HG03159 (cell line): ENCODE measurements around the gene POC1A.
"Not testable (repeated sequence)": the region's sequence is repeated elsewhere in the genome, so short reads cannot be mapped to it uniquely, and the experiment has no call there.

Experiments
- ATAC-seq: cut with Tn5 transposase; IDR thresholded peaks from one replicate; pipeline ENCODE4 v1.9.1; 2021; ENCODE audit warnings: mild to moderate bottlenecking, moderate library complexity; ENCODE audit not compliant: unreplicated experiment

POC1A gene

DNA sequence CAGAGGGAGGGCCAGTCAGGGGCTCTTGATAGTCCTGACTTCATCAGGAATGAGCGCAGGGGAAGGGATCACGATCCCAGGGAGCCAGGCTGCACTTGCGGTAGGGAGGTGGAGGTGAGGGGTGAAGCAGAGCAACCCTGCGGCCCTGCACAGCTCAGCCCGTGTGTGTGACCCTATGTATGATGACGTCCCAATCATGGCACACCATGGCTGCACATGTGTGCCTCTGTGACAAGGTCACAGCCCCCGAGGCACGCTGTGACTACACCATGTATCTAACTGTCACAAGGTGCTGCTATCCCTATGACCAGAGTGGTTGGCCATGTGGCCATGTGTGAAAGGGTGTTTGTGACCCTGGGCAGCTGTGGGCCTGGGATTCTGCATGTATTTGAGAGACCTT, 30.5 kb upstream of the POC1A start:
- no peak for ATAC-seq

DNA sequence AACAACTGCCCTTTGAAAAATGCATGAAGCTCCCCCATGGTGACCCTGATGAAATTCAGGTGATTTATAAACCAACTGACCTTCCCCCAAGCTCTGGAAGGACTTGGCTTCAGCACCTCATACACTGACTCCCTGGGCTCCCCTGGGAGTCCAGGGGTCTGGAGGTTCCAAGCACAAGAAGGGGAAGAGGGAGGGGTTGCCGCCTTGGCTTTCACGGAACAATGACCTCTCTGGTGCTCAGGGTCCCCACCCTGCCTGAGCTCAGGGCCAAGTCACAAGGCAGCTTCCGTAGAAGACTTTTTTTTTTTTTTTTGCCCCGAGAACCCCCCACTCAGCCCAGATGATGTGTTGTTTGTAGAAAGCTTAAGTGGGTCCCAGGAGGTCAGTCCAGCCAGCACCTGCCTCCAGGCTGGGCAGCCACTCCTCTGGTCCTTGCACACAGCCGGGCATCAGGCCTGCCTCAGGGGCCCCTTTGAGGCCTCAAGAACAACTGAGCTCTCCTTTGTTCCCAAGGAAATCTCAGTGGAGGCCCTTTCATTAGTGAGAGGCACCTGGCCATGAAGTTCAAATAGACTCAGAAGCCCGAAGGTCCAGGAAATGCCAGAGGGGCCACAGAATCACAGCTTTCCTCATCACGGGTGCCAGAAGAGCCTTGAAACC, 29.7 kb upstream of the POC1A start:
- no peak for ATAC-seq

DNA sequence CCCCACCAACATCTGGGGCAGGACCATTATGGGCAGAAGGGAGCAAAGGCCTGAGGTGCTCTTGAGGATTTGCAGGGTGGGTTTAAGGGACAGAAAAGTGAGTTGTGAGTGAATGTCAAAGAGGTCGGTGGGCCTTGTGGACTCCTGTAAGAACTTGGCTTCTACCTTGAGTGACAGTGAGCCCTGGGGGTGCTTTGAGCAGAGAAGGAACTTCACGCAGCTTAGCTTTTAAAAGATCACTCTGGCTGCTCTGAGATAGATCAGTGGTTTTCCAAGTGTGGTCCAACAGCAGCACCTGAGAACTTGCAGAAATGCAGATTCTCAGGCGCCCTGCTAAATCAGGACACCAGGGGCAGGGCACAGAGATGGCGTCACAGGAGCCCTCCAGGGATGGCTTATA, 28.5 kb upstream of the POC1A start:
- no peak for ATAC-seq

DNA sequence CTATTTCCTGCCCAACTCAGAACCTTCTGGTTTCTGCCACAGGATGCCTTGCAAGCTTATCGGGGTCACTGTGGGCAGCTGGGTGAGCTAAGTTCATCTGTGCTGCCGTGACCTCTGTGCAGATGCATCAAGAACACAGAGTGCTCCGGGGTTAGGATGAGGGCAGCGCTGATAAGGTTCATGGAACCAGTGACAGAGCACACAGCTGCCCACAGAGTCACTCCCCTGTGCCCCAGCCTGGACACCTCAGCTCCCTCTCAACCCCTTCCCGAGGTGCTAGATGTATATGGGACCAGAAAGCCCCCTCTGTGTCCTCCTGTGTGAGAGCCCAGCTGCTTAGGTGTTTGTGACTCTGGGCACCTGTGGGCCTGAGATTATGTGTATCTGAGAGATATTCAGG, 28.0 kb upstream of the POC1A start:
- ATAC-seq = no peak

DNA sequence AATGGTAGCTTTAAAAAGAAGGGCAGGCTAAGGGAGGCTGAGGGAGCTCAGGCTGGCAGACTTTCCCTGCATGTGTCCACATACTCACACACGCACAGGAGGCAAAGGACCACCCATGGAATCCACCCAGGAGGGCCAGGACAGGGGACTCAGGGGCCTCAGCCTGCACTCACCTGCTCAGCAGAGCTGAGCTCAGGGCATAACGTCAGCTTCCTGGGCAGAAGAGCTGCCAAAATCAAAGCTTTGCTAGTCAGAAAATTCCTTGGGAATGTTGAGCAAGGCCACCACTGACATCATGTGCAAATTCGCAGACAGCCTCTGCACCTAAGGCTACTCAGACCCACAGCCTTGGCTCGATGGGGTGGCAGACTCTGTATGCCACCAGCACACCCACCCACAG, 27.3 kb upstream of the POC1A start:
- ATAC-seq = no peak

DNA sequence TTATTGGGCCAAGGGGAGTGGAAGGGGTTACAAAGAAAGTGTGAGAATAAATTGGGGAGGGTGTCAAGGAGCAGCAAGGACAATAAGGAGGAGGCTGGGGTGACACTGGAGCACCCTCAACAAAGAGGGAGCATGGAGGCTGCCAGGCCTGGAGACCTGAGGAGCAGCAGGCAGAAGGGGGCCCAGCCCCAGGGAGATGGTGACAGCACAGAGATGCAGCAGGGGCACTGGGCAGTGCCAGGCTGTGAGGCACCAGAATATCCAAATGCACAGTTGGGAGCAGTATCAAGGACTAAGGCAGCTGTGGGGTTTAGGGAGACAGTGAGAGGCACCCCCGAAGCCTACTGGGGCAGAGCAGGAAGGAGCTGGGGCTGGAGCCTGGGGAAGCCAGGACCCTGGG, 24.3 kb upstream of the POC1A start:
- ATAC-seq = no peak

DNA sequence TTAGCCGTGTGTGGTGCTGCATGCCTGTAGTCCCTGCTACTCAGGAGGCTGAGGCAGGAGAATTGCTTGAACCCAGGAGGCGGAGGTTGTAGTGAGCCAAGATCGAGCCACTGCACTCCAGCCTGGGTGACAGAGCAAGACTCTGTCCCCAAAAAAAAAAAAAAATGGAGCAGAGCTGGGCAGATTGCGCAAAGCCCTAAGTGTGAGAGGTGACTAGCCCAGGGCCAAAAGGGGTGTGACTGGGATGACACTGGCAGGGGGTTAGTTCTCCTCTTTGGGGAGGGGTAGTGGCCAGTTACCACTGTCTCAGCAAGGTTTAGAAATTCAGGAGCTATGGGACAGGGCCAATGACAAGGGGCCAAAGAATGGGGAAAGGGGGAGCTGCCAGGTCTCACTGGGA, 23.9 kb upstream of the POC1A start:
- ATAC-seq = not testable (repeated sequence)

DNA sequence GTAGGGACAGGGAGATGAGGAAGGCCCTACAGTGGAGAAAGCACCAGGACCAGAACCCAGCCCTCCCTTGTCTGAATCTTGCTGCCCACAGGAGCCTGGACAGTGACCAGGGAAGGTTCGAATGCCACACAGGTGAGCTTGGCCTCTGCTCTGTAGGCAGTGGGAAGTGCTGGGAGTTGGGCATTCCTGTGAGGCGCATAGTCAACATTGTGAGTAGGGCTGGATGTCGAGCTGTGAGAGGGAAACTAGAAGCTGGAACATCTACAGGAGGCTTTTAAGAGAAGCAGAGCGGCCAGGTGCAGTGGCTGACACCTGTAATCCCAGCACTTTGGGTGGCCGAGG, 23.4 kb upstream of the POC1A start:
- ATAC-seq = no peak

DNA sequence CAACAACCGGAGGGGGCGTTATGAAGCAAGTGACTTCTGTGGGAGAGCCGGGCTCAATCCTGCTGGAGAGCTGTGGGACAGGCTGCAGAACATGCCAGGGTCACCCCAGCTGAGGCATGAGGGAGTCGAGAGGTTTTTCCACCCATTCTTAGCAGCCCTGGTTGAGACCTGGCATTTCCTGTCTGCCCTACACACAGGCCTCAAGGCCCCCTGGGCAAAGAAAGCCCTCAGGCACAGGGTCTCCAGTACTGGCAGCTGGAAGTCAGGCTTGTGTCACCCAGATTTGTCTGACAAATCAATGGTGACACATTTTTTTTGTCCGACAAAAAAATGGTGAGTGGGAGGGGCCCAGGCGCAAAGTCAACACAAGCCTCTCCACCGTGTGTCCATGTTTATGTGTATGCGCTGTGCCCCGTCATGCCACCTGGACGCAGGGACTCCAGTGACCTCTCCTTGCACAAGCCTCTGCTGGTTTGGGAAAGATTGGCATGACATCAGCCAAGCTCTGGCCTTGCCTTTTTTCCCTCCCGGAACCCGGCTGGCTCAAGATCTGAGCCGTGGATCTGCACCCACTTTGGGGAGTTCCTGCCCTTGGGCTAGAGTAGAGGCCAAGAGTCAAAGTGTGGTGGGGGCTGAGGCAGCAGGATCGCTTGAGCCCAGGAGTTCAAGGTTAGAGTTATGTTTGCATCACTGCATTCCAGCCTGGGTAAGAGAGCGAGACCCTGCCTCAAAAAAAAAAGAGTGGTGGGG, 22.9 kb upstream of the POC1A start:
- ATAC-seq = no peak

DNA sequence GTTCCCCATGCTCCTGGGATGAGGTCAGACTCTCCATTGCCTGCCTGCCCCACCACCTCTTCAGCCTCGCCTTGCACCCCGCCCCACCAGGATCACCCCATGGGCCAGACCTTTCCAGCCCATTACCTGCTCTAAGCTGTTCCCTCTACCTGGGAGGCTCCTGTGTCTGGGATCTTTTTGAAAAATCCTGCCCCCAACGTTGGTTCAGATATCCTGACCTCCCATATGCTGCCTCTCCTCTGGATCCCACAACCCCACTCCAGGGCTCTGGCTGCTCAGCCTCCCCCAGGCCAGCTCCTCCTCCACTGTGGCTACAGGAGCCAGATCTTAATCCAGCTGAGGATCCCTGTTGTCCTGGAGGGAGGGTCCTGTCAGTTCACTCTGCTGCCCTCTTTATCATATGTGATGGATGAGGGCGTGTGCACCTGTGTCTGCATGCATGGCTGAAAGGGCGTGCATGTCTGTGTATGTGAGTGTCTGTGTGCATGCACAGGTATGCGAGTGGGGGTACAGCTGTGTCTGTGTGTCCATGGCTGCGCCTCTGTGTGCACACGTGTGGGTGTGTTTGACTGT, 22.0 kb upstream of the POC1A start:
- ATAC-seq = no peak

DNA sequence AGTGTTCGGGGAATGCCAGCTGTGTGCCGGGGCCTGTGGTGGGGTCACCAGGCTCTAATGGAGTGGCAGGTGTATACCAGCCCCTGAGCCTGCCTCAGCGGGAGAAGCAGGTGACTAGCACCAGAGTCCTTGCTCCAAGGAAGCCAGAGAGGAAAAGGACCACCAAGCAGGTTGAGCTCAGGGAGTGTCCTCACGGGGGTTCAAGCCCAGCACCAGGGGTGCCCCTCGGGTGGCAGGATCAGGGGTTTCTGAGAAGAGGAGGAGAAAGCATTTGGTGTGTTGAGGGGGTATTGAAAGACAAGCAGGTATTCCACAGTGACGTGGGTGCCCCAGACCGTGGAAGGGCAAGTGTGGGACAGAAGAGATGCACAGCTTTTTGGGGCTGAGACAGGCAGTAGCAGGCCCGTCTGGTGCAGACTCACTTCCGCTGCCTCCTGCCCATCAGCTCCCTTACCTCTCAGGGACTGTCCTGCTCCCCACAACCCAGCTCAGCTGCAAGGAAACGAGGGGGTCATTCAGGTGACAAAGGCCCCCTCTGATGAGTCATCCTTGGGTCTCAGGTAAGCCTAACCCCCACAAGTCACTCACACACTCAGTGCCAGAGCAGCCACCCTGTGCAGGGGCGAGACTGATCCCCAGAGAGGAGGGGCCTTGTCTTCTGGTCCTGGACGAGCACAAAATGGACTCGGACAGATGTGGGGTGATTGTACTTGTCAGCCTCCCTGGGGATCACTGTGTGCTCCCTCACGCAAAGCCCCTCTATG, 21.4 kb upstream of the POC1A start:
- ATAC-seq = no peak

DNA sequence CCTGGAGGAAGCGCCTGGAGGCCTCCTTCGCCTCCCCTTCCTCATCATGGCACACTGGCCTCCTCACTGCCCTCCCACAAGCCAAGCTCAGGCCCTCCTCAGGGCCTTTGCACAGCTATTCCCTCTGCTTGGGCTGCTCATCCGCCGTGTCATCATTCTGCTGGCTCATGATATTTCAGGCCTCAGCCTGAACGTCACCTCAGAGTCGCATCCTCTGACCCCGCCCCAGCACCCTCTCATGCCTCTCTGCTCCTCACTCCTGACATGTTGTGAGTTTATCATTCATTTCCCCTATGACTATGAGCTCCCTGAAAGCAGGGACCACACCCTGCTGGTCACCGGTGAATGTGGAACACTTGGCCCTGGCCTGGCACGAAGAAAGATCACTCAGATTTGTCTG, 20.7 kb upstream of the POC1A start:
- ATAC-seq = no peak

DNA sequence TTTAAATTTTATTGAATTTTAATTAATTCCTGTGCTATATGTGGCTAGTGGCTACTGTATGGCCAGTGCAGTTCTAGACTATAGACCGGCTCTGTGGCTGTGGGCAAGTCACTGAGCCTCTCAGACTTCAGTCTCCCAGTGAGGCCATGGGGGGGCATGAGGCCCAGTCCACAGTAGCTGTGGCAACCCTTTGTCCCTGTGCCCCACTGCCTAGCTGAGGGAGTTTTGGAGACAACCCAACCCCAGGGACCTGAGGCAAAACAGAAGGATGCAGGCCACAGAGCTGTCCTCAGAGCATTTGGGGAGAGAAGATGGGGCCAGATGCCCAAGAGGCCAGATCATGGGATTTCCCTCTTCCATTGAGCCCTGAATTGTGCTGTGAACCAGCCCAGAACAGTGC, 18.9 kb upstream of the POC1A start:
- no peak for ATAC-seq

DNA sequence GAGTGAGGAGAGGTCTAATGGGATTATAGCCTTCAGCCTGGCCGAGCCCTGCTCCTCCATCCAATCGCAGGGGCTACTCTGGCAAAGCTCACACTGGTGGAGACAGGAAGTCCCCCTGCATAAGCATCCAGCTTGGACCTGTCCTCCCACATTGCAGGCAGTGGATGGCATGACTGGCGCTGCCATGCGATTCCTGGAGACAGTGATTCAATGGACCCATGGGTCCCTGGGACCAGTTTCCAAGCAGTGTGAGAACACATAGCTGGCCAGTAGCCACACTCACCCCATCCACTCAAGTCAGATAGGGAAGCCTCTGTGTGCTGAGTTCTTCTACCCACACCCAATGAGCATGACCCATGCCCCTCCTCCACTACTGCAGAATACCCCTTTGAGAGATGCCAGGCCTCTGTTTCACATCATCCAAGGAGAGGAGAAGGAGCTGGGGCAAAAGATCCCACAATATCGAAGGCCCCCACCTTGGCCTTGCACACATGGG, 18.1 kb upstream of the POC1A start:
- no peak for ATAC-seq

DNA sequence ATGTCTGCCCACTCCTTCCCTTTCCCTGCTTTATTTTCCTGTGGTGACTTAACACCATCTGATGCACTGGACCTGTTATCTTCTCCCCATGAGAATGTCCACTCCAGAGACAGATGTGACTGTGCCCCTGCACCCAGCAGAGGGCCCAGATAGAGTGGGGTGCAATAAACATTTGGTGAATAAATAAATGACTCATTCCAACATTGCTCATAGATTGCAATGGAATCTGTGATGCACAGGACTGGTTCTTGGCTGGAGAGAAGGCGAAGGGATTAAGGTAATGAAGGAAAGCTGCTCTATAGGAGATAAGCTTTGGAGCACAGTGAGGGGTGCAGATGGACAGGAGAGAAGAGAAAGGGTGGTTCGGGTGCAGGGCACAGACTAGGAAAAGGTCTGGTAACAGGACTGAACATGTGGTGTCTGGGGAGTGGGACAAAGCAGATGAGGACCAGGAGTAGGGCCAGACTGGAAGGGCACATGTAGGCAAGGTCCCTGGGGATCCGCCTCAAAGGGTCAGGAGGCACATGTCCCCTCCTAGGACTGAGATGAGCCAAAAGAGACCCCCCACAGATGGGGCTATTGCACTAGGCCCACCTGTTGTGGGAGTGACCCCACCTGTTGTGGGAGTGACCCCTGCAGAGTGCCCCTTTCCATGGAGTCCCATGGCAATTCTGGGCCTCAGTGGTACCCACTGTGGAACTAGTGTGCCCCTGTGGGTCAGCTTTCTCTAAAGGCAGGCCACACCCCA, 17.5 kb upstream of the POC1A start:
- ATAC-seq = no peak

DNA sequence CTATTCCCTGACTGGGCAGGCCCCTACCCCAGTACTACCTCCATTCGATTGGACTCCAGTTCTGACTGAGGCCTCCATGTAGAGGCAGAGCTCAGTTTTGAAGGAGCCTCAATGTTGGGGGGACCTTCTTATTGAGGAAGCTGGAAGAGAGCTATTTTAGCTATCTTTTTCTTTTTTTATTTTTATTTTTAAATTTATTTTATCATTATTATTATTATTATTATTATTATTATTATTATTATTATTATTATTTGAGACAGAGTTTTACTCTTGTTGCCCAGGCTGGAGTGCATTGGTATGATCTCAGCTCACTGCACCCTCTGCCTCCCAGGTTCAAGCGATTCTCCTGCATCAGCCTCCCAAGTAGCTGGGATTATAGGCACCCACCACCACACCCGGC, 16.0 kb upstream of the POC1A start:
- not testable (repeated sequence) for ATAC-seq

DNA sequence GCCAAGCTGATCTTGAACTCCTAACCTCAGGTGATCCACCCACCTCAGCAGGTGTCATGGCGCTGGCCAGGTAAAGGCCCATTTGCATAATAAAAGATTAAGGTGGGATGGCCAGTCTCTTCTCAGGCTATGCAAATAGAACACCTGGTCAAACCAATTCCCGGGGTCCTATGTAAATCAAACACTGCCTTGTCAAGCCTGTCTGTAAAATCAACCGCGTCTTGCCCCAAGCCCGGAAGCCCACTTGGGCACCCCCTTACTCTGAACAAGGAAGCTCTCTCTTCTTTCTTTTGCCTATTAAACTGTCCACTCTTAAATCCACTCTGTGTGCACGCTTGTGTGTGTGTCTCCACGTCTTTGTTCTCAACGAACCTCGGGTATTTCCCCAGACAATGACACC, 13.0 kb upstream of the POC1A start:
- ATAC-seq = no peak

DNA sequence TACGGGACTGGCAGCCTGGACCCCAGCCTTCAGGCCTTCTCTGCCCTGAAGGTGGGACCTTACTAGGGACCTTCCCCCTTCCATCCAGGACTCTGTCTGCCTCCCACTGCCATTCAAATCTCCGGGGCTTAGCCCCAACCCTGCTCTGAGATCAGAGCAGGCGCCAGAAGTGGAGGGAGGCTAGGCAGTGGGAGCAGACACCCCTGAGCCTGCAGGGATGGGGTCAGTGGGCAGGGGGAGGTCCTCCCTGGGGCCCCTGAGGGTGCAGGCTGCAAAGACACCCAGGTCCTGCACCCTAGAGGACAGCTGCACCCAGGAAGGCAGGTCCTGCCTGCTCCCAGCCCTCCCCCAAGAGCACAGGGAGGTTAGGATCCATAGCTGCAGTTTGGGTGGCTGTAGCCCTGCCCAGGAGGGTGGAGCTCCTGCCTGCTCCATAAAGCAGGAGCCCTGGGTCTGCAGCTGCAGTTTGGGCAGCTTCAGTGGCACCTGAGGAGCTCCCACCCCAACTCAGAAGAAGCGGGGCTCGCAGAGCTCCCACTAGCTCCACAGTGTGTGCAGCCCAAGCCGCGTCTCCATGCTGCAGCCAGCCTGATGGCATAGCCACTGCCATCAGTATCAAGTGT, 8.1 kb upstream of the POC1A start:
- ATAC-seq = no peak

DNA sequence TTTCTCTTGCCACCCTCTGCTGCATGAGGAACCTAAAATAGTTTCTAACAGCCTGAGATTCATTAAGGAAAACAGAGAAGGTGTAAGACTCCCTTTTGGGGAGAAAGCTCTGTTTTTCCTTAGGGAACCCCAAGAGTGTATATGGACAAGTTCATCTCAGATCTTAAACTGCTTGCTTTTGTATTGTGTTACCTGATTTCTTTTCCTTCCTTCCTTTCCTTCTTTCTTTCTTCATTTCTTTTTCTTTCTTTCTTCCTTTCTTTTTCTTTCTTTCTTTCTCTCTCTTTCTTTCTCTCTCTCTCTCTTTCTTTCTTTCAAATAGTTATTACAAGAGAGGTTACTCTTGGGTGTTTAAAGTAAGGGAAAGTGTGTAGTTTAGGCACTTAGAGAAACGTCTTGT, 5.3 kb upstream of the POC1A start:
- ATAC-seq = no peak

DNA sequence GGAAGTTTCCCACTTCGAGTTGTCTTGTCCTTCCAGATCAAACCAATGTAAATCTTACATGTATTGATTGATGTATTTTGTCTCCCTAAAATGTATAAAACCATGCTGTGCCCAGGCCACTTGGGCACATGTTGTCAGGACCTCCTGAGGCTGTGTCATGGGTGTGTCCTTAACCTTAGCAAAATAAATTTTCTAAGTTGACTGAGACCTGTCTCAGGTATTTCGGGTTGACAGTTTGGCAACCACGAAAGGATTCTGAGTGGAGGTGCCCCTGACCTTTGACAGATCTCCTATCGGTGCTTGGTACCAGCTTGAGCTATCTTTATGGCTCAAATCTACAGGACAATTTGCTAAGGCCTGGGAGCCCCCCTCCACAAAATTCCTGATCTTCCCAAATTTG, 1.7 kb upstream of the POC1A start:
- no peak for ATAC-seq
